Effector memory CD8-positive, alpha-beta T cell (primary cell): ENCODE results near the gene GATAD2B.
"Not testable (repeated sequence)": the region's sequence is repeated elsewhere in the genome, so short reads cannot be mapped to it uniquely, and the experiment has no call there.

Experiments
- ATAC-seq: fragments of 150-1000 bp; cut with Tn5 transposase; replicated peaks from 2 replicates; pipeline ENCODE4 v1.10.0; 2021; ENCODE audit warnings: mild to moderate bottlenecking, moderate library complexity
- DNase-seq, 3 experiments: peaks; one replicate each; pipeline ENCODE4 v3.0.0; 2021
- H3K27ac Mint-ChIP-seq, 2 donors: one replicate each; pipeline ENCODE4 v1.8.0; 2022; ENCODE audit warnings: mild to moderate bottlenecking in 2 of 2, mixed read lengths in 2 of 2, moderate library complexity in 2 of 2
- H3K27me3 Mint-ChIP-seq, 2 donors: one replicate each; pipeline ENCODE4 v1.8.0; 2022; ENCODE audit warnings: mixed read lengths in 2 of 2
- H3K36me3 Mint-ChIP-seq: one replicate; pipeline ENCODE4 v1.8.0; 2022; ENCODE audit warnings: mild to moderate bottlenecking, moderate library complexity, mixed read lengths; ENCODE audit not compliant: insufficient read depth
- H3K4me1 Mint-ChIP-seq, 2 donors: one replicate each; pipeline ENCODE4 v1.8.0; 2022; ENCODE audit warnings: low read depth in 2 of 2, mixed read lengths in 2 of 2
- H3K4me3 Mint-ChIP-seq, 2 donors: one replicate each; pipeline ENCODE4 v1.8.0; 2022; ENCODE audit warnings: mild to moderate bottlenecking in 2 of 2, mixed read lengths in 2 of 2, moderate library complexity in 2 of 2
- H3K9me3 Mint-ChIP-seq, 2 donors: one replicate each; pipeline ENCODE4 v1.8.0; 2022; ENCODE audit warnings: mixed read lengths in 2 of 2

The GATAD2B gene

GRCh38 chr1:153912349-153912748 lies 10.4 kb downstream of the GATAD2B start:
- peak overlapping the region in 1 of 2 donors; percentile 43 for H3K4me3 Mint-ChIP-seq
- peaks cover 20 to 36% of the 10 kb centered on the region in 2 donors for H3K4me1 Mint-ChIP-seq
- no peaks in the 10 kb centered on the region for H3K9me3 Mint-ChIP-seq
- no peak for ATAC-seq
- H3K27ac Mint-ChIP-seq, result peak overlapping the region; percentile 23 to 77
- H3K27me3 Mint-ChIP-seq, result no peaks in the 10 kb centered on the region
- no peak for DNase-seq
- peaks cover 31% of the 10 kb centered on the region for H3K36me3 Mint-ChIP-seq

- H3K27me3 Mint-ChIP-seq, H3K4me3 Mint-ChIP-seq, DNase-seq, ATAC-seq, H3K9me3 Mint-ChIP-seq: not testable (repeated sequence)
- H3K36me3 Mint-ChIP-seq, result peaks cover 40% of the 10 kb centered on the region
- H3K27ac Mint-ChIP-seq, result peak overlapping the region in 1 of 2 donors; percentile 77
- peaks cover 21 to 38% of the 10 kb centered on the region in 2 donors for H3K4me1 Mint-ChIP-seq
These were observed 12.2 kb downstream of the GATAD2B start for GRCh38 chr1:153910560-153910959.

- H3K27me3 Mint-ChIP-seq, result no peaks in the 10 kb centered on the region
- peaks cover 27 to 45% of the 10 kb centered on the region in 2 donors for H3K4me1 Mint-ChIP-seq
- peaks cover 43% of the 10 kb centered on the region for H3K36me3 Mint-ChIP-seq
- H3K4me3 Mint-ChIP-seq, result no peak overlapping the region
- no peaks in the 10 kb centered on the region for H3K9me3 Mint-ChIP-seq
- H3K27ac Mint-ChIP-seq, result peak overlapping the region in 1 of 2 donors; percentile 46
- ATAC-seq (no peak), DNase-seq (no peak)
These were observed 14.7 kb downstream of the GATAD2B start for GRCh38 chr1:153908071-153908470.

GRCh38 chr1:153907134-153907533 lies 15.6 kb downstream of the GATAD2B start:
- no peaks in the 10 kb centered on the region for H3K9me3 Mint-ChIP-seq
- no peaks in the 10 kb centered on the region for H3K27me3 Mint-ChIP-seq
- peak overlapping the region in 1 of 2 donors; percentile 31 for H3K4me3 Mint-ChIP-seq
- peak overlapping the region; percentile 39 to 65 for H3K27ac Mint-ChIP-seq
- peaks cover 23 to 38% of the 10 kb centered on the region in 2 donors for H3K4me1 Mint-ChIP-seq
- ATAC-seq, result no peak
- peaks cover 47% of the 10 kb centered on the region for H3K36me3 Mint-ChIP-seq
- no peak for DNase-seq

- Mint-ChIP-seq H3K36me3 (peaks cover 48% of the 10 kb centered on the region), H3K27ac (peak overlapping the region; percentile 39 to 65)
These were observed 16.4 kb downstream of the GATAD2B start for GRCh38 chr1:153906396-153906795.

GRCh38 chr1:153905908-153906307 lies 16.9 kb downstream of the GATAD2B start:
- not testable (repeated sequence) for DNase-seq, H3K9me3 Mint-ChIP-seq, H3K27me3 Mint-ChIP-seq, ATAC-seq
- Mint-ChIP-seq H3K4me1 (peaks cover 16 to 27% of the 10 kb centered on the region in 2 donors), H3K27ac (peak overlapping the region; percentile 39 to 65), H3K36me3 (peaks cover 49% of the 10 kb centered on the region), H3K4me3 (peak overlapping the region in 1 of 2 donors; percentile 10)

More at GRCh38 chr1:153906396-153906795, 16.4 kb downstream of the GATAD2B start:
- Mint-ChIP-seq H3K4me3 (peak overlapping the region in 1 of 2 donors; percentile 10), H3K4me1 (peaks cover 19 to 31% of the 10 kb centered on the region in 2 donors), H3K9me3 (no peaks in the 10 kb centered on the region), H3K27me3 (no peaks in the 10 kb centered on the region)
- DNase-seq (no peak), ATAC-seq (no peak)

GRCh38 chr1:153903841-153904455 lies 18.8 kb downstream of the GATAD2B start:
- Mint-ChIP-seq H3K4me1 (peaks cover 14 to 25% of the 10 kb centered on the region in 2 donors), H3K27me3 (no peaks in the 10 kb centered on the region), H3K27ac (peak overlapping the region in 1 of 2 donors; percentile 8), H3K36me3 (peaks cover 64% of the 10 kb centered on the region), H3K4me3 (no peak overlapping the region), H3K9me3 (no peaks in the 10 kb centered on the region)
- DNase-seq, result no peak
- ATAC-seq, result no peak

GRCh38 chr1:153899509-153899908 lies 23.3 kb downstream of the GATAD2B start:
- Mint-ChIP-seq H3K4me3 (no peak overlapping the region), H3K27me3 (no peaks in the 10 kb centered on the region), H3K36me3 (peaks cover 77% of the 10 kb centered on the region), H3K4me1 (peaks cover 2 to 15% of the 10 kb centered on the region in 2 donors), H3K27ac (peak overlapping the region; percentile 69 to 78), H3K9me3 (no peaks in the 10 kb centered on the region)
- DNase-seq, result no peak
- ATAC-seq, result no peak

GRCh38 chr1:153895866-153896265 lies 26.9 kb downstream of the GATAD2B start:
- Mint-ChIP-seq H3K36me3 (peaks cover 90% of the 10 kb centered on the region), H3K27ac (peak overlapping the region; percentile 60 to 71), H3K4me1 (peaks cover 4 to 22% of the 10 kb centered on the region in 2 donors)
- not testable (repeated sequence) for DNase-seq, H3K27me3 Mint-ChIP-seq, ATAC-seq, H3K9me3 Mint-ChIP-seq, H3K4me3 Mint-ChIP-seq

GRCh38 chr1:153891042-153891441 lies 31.7 kb downstream of the GATAD2B start:
- H3K27ac Mint-ChIP-seq, H3K27me3 Mint-ChIP-seq, H3K4me3 Mint-ChIP-seq, DNase-seq, ATAC-seq, H3K9me3 Mint-ChIP-seq: not testable (repeated sequence)
- peaks cover 15 to 41% of the 10 kb centered on the region in 2 donors for H3K4me1 Mint-ChIP-seq
- peaks cover 92% of the 10 kb centered on the region for H3K36me3 Mint-ChIP-seq

- H3K36me3 Mint-ChIP-seq, result peaks cover 79% of the 10 kb centered on the region
- peak overlapping the region; percentile 66 to 82 for H3K27ac Mint-ChIP-seq
- no peaks in the 10 kb centered on the region for H3K27me3 Mint-ChIP-seq
- H3K4me3 Mint-ChIP-seq, result peak overlapping the region; percentile 15 to 32
- no peak for ATAC-seq
- DNase-seq, result no peak
- no peaks in the 10 kb centered on the region for H3K9me3 Mint-ChIP-seq
- peaks cover 15 to 44% of the 10 kb centered on the region in 2 donors for H3K4me1 Mint-ChIP-seq
These were observed 34.2 kb downstream of the GATAD2B start for GRCh38 chr1:153888533-153888932.

GRCh38 chr1:153886127-153886526 lies 36.6 kb downstream of the GATAD2B start:
- peaks cover 61% of the 10 kb centered on the region for H3K36me3 Mint-ChIP-seq
- no peak overlapping the region for H3K4me3 Mint-ChIP-seq
- no peaks in the 10 kb centered on the region for H3K9me3 Mint-ChIP-seq
- DNase-seq (no peak), ATAC-seq (no peak)
- H3K27ac Mint-ChIP-seq, result no peak overlapping the region
- H3K4me1 Mint-ChIP-seq, result peaks cover 14 to 36% of the 10 kb centered on the region in 2 donors
- H3K27me3 Mint-ChIP-seq, result no peaks in the 10 kb centered on the region

- DNase-seq (no peak), ATAC-seq (no peak)
- Mint-ChIP-seq H3K9me3 (no peaks in the 10 kb centered on the region), H3K4me3 (no peak overlapping the region), H3K4me1 (peaks cover 6 to 21% of the 10 kb centered on the region in 2 donors), H3K27me3 (no peaks in the 10 kb centered on the region), H3K27ac (no peak overlapping the region), H3K36me3 (peaks cover 39% of the 10 kb centered on the region)
These were observed 39.5 kb downstream of the GATAD2B start for GRCh38 chr1:153883223-153883622.

- H3K4me3 Mint-ChIP-seq, result no peak overlapping the region
- H3K9me3 Mint-ChIP-seq, result no peaks in the 10 kb centered on the region
- no peaks in the 10 kb centered on the region for H3K27me3 Mint-ChIP-seq
- no peak overlapping the region for H3K27ac Mint-ChIP-seq
- no peak for DNase-seq
- H3K36me3 Mint-ChIP-seq, result peaks cover 32% of the 10 kb centered on the region
- H3K4me1 Mint-ChIP-seq, result peaks cover 7 to 21% of the 10 kb centered on the region in 2 donors
- peak; percentile 36 for ATAC-seq
These were observed 40.4 kb downstream of the GATAD2B start for GRCh38 chr1:153882296-153882912.
